ENCODE results near the gene DMRTB1. TPM values are rescaled to one million over a fixed set of nuclear protein-coding genes. Genes with fewer than 3 reads are reported as not detected.
"Not testable (repeated sequence)": the region's sequence is repeated elsewhere in the genome, so short reads cannot be mapped to it uniquely, and the experiment has no call there.

DMRTB1 gene
- polyA plus RNA-seq, 4 donors, result 0.14 TPM; not detected in 3

DNA sequence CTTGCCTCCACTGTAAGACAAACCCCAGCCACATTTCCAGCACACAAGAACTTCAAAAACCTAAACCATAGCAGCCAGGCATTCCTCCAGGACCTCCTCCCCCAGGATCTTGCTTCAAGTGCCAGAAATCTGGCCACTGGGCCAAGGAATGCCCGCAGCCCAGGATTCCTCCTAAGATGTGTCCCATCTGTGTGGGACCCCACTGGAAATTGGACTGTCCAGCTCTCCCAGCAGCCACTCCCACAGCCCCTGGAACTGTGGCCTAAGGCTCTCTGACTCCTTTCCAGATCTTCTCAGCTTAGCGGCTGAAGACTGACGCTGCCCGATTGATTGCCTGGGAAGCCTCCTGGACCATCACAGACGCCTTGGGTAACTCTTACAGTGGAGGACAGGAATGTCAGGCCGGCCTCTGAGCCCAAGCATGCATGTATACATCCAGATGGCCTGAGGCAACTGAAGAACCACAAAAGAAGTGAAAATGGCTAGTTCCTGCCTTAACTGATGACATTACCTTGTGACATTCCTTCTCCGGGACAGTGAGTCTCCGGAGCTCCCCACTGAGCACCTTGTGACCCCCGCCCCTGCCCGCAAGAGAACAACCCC, 24.7 kb upstream of the DMRTB1 start:
- DNase-seq (ENCODE audit: low read depth in 4 of 4, low spot score in 3 of 4), result not testable (repeated sequence)

DNA sequence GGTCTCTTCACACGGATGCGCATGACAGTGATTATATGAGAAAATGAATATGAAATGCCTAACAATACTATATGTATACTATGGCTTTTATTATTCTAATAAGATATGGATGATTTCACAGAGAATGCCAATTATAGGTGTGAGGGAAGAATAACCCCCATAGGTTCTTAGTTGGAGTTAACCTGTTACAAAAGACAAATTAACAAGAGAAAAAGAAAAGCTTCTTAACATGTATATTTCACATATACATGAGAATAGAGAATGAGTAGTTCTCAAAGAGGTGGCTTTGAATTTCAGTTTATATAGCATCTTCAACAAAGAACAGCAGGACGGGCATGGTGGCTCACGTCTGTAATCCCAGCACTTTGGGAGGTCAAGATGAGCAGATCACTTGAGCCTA, 24.0 kb upstream of the DMRTB1 start:
- no peak for DNase-seq (ENCODE audit: low read depth in 4 of 4, low spot score in 3 of 4)

DNA sequence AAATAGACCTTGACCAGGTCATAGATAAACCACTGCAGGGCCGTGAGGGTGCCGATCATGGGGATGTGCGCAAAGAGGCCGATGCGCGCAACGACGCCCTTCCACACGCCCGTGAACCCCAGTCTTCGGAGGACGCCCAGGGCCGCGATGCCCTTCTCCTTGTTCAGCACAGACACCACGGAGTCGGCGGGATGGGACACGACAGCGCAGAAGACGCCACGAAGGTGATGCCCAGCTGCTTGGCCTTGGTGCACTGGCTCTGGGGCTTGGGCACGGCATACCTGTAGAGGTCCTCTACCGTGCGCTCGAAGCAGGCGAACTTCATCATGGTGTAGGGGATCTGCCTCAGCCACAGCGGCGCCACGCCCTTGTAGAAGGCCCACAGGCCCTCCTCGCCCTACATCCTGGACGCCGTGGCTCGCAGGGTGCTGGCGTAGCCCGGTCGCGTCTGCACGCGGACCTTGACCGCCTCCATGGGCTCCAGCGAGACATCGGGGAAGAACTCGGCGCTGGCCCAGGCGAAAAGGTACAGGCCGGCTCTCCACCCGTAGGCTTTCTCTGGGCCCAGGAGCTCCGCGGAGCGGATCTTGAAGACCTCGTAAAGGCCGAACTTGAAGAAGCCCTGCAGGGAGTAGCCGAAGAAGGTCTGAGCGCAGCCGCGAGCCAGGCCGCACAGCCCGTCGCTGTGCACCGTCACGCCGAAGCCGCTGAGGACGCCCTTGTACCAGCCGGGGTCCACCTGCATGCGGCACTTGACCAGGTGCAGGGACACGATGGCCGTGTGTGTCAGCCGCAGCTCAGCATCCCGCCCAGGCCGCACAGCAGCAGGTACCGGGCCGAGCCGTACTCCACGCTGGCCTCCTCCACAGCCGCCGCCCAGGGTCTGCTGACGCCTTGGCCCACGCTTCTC, 20.5 kb upstream of the DMRTB1 start:
- no peak for DNase-seq (ENCODE audit: low read depth in 4 of 4, low spot score in 3 of 4)

DNA sequence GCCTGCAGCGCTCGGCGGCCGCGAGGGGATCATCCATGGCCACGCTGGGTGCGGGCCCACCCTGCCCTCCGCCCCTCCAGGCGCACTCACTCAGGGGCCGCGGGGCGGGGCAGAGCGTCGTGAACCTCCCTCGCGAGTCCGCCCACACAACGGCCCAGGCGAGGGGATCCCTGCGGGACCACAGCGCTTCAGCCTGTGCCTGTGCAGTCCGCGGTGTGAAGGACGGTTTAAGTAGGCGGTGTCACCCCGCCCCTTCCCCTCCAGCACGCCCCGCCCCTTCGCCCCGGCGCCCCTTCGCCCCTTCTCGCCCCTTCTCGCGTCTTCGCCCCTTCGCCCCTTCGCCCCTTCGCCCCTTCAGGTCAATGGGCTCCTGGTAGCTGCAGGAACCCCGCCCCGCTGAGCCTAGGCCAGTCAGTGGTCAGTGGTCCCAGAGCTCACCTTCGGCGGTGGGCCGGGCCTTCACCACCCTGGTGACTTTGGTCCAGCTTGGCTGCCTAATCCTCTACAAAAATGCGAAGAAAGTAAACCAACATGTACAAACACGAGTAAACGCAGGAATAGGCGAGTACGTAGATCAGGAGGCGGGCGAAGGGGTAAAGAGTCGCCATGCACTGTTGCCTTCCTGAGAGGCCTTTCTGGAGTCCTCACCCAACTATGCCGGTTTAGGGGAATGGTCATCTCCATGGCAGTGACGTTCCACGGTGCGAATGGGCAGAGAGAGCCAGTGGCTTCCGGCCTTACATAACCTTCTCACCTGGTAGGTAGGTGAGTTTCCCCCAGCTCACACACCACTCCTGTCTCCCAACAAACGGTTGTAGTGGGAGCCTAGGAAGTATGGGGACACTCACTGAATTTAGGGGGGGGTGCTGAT, 19.6 kb upstream of the DMRTB1 start:
- no peak for DNase-seq (ENCODE audit: low read depth in 4 of 4, low spot score in 3 of 4)

DNA sequence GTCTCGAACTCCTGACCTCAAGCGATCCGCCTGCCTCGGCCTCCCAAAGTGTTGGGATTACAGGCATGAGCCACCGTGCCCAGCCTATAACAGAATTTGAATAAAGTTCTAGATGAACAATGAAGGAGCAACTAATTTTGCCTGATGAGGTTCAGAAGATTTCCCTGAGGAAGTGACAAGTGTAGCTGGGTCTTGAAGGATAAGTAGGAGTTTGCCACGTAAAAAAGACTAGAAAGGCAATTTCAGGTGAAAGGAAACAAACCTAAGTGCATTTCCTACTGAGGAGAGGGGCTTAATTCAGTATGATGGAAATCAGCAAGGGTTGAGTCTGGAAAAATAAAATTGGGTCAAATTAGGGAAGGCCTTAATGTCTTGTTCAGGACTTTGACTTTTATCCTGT, 18.6 kb upstream of the DMRTB1 start:
- no peak for DNase-seq (ENCODE audit: low read depth in 4 of 4, low spot score in 3 of 4)

DNA sequence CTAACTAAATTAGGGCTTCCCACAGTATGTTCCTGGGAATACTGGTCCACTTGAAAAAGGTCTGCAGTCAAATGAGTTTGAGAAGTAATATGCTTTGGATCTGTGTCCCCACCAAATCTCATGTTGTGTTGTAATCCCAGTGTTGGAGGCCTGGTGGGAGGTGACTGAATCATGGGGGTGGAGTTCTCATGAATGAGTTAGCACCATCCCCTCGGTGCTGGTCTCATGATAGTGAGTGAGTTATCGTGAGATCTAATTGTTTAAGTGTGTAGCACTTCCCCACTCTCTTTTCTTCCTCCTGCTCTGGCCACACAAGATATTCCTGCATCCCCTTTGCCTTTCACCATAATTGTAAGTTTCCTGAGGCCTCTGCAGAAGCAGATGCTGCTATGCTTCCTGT, 16.9 kb upstream of the DMRTB1 start:
- no peak for DNase-seq (ENCODE audit: low read depth in 4 of 4, low spot score in 3 of 4)

DNA sequence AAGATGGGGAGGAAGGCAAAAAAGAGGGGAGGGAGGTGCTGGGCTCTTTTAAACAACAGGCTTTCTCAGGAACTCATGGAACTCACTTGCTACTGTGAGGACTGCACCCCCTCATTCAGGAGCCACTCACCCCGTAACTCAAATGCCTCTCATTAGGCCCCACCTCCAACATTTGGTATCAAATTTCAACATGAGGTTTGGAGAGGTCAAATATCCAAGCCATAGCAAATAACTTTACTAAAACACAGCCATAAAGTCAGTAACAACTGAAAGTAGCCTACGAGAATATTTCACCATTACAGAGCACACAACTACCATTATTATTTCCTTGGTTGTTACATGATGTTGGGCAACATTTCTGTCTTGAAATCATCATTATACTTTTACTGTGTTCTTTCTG, 13.1 kb upstream of the DMRTB1 start:
- DNase-seq (ENCODE audit: low read depth in 4 of 4, low spot score in 3 of 4), result no peak

DNA sequence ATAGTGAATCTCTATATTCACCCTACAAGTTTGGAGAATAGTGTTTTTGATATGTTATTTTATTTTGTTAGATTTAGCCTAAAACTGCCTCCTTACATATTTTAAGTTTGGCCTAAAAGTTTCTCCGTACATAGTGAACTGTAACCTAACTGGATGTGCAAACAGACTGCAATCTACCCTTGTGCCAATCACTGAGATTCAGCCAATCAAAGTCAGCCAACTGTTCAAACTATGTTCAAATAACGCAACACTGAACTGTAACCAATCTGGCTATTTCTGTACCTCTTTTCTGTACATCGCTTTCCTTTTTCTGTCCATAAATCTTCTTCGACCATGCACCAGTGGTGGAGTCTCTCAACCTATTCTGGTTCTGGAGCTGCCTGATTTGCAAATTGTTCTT, 11.8 kb upstream of the DMRTB1 start:
- DNase-seq (ENCODE audit: low read depth in 4 of 4, low spot score in 3 of 4), result no peak

DNA sequence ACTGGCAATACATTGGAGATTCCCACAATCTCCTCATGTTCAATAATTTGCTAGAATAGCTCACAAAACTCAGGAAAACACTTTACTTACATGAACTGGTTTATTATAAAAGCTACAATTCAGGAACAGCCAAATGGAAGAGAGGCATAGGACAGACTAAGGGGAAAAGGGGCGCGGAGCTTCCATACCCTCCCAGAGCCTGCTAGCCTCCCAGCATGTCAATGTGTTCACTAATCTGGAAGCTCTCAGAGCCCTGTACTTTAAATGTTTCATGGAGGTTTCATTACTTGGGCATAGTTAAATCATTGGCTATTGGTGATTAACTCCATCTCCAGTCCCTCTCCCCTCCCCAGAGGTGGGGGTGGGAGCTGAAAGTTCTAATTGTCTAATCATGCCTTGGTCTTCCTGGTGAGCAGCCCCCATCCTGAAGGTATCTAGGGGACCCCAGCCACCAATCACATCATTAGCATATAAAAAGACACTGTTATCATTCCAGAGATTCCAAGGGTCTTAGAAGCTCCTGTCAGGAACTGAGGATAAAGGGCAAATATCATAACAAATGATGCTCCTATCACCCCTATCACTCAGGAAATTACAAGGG, 10.9 kb upstream of the DMRTB1 start:
- DNase-seq (ENCODE audit: low read depth in 4 of 4, low spot score in 3 of 4), result no peak

DNA sequence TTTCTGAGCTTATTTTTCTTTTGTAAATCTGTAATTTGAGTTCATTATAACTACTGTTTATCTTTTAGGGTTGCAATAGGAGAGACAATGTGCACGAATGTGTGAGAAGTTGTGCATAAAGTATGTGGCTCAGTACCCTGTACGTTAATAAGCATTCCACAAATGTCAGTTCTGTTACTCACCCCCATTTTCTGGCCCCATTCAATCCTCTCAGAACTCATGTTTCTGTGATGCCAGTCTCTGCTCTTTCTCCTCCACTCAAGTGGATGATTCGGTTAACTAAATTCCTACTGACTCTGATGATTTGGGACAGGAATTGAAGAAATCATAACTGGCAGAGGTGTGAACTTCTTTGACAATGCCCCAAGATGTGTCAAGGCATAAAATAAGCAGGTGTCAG, 10.2 kb upstream of the DMRTB1 start:
- DNase-seq (ENCODE audit: low read depth in 4 of 4, low spot score in 3 of 4), result no peak

DNA sequence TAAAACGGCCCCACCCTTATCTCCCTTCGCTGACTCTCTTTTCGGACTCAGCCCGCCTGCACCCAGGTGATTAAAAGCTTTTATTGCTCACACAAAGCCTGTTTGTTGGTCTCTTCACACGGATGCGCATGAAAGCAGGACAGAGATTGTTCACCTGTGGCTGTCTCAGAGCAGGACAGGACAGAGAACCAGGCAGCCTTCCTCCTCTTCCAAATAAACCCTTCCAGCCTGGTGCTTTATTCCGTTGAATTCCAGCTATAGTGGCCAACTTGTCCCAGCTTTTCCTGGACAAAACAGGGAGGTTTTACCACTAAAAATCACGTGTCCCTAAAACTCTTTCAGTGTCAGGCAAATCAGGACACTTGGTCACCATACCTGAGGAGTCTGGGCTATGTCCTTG, 9.5 kb upstream of the DMRTB1 start:
- DNase-seq (ENCODE audit: low read depth in 4 of 4, low spot score in 3 of 4), result no peak

DNA sequence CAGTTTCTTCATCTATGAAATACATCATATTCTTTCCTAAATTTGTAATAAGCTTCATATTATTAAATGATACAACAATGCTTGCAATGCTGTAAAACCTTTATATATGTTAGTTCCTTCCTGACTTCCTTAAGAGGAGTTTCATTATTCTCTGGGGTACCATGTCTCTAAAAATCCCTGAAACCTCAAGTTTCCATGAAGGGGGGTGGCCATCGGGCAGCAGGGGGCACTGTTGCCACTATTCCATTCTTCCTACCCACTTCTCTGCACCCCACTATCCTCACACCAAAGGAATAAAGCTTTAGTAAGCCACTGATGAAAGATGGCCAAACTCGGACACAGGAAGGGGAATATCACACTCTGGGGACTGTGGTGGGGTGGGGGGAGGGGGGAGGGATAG, 9.0 kb upstream of the DMRTB1 start:
- DNase-seq (ENCODE audit: low read depth in 4 of 4, low spot score in 3 of 4), result no peak

DNA sequence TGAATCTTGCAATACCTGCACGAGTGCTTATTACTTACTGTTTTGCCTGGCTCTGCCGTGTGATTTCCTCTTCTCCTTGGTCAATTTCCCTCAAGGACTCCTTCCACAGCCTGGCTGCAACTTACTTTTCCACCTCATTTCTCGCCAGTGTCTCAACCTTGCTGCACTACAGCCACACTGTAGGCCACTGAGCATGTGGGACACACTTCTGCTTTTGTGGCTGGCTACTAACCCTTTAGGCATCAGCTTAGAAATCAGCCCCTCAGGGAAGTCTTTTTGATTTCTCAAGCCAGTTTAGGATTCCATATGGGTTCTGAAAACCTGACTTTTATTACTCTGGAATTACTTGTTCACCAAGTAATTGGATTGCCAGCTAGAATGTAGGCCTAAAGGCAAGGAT, 5.2 kb upstream of the DMRTB1 start:
- no peak for DNase-seq (ENCODE audit: low read depth in 4 of 4, low spot score in 3 of 4)

DNA sequence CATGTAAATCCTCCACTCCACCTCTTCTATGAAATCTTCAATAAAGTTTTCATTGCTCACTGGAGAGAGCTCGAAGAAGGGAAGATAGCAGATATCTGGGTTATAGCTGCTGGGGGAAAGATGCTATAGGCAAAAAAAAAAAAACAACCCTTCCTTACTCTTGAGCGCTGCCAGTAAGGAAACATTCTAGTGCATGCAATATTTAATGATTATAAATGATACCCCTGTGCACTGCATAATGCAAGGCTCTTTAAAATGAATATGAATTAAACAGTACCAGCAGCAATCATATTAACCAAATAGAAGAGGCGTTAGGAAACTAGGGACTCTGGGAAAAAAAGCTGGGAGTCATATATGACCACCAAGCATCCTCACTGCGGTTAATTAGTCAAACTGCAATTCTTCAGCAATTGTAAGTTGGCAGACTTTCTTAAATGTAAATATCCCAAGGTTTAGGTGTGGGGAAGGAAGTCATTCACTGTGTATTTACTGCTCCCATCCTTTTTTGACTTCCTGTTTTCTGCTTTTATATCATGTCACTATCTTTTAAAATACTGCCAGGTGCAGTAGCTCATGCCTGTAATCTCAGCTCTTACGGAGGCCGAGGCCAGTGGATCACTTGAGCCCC, 3.7 kb upstream of the DMRTB1 start:
- no peak for DNase-seq (ENCODE audit: low read depth in 4 of 4, low spot score in 3 of 4)

DNA sequence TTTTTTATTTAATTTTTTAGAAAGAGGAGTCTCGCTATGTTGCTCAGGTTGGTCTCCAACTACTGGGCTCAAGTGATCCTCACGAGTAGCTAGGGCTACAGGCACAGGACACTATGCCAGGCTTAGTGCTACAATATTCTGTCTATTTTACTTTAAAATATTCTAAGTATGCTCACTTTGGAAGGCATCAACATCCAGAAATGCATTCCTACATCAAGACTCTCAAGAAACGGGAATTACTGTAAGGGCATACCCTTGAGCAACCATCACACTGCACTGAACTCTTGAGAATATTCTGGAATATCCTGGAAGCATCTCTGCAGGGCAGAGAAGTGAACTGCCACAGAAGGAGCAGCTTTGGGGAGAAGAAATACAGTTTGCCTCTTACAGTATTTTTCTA, 565 bp upstream of the DMRTB1 start:
- DNase-seq (ENCODE audit: low read depth in 4 of 4, low spot score in 3 of 4), result no peak

DNA sequence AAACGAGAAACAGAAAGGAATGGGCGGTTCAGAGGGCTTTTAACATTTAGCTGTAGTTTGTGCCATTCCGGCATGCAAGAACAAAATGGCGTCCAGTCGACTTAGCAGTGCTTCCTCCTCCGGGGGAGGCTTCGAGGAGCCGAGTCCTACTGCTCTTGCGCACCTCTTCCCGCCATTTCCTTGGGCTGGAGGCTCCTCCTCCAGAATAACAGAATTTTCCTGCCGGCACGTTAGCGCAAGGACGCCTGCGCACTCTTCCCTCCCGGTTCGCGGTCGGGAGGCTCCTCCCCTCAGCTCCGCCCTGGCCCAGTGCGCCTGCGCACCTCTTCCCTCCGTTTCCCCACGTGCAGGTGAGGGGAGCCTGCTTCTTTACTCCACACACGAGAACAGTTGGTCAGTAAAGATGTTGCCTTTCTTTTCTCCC, 1.0 kb downstream of the DMRTB1 start:
- DNase-seq (ENCODE audit: low read depth in 4 of 4, low spot score in 3 of 4), result no peak

DNA sequence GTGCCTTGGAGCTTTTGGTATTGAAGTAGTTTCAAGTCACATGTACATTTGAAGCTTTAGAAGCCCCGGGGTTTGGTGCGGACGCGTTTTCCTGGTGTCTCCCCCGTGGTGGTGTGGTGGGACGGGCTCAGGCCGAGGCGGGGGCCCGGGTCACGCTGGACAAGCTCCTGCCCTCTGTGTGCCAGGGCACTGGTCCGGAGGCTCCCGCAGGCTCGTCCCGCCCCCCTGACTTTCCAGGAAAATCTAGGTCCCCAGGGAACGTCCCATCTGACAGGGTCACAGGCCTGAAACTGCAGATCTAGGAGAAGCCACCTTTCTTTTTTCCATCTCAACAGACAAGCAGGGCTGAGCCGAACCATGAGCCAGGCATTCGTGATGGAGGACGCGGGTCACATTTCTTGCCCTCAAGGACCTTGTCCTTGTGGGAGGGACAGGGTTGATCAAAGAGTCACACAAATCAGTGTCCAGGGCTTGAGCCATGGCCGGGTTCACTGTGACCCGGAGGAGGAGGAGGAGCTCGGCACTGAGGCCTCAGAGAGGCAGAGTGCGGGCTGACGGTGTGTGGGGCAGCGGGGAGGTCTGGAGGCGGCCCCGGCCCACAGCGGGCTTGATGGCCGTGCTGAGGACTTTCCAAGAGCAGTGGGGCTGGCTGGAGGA, 1.6 kb downstream of the DMRTB1 start:
- DNase-seq (ENCODE audit: low read depth in 4 of 4, low spot score in 3 of 4), result peak in 1 of 4 donors; percentile 24

DNA sequence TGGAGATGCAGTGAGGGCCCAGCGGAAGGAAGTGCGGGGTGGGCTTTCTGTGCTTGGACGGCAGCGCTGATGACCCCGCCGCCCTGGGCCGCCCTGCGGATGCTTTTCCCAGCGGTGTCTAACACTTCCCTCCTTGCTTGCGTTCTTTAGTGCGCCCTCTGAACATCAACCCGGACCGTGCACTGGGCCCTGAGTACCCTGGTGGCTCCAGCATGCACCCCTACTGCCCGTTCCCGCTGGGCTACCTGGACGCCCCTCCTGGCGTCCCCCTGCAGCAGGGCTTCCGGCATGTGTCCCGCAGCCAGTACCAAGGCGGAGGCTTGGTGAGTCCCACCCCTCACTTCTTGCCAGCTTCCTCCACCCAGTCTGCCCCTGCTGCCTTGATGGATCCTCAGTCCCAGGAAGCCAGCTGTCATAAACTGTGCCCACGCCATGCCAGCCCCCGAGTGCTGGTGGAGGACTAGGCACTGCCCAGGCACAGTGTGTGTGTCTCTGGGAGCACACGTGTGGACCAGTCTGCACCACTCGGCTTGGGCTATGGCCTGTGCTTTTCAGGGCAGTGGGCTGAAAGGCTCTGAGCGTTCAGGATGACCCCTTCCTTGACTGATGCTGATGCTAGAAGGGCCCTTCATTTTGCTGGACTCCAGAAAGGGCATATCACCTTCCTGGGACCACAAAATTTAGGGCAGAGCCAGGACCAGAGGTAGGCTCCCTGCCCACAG, 2.3 kb downstream of the DMRTB1 start:
- DNase-seq (ENCODE audit: low read depth in 4 of 4, low spot score in 3 of 4), result no peak

DNA sequence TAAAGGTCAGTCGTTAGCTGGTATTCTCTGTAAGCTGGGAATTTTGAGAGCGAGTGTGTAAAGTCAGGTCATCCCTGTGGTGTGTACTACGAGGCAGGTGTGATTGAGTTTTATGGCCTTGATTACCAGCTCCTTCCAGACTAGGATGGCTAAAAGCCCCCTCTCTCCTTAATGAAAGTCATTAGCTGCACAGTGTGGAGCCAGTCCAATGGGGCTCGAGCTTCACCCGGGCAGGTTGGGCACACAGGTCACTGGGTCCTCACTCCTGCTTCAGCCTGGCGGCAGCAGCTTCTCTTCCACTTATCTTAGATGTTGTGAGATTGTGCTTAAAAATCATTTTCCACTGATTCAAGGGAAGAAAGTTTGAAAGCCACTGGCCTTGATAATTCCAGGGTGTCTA, 3.0 kb downstream of the DMRTB1 start:
- DNase-seq (ENCODE audit: low read depth in 4 of 4, low spot score in 3 of 4), result no peak
